ENCODE measurements around the gene TRIM65.

The TRIM65 gene

GRCh38 chr17:75896415-75897159 is at the start of gene TRIM65:
Gene TRIM65, minus strand, starts transcription at chr17:75896951. Its CDS starts 14 bp downstream, at chr17:75896937.
- Histone ChIP-seq H3K4me3 (ENCODE audit: low read depth in 1 of 2, low read length in 2 of 2) (peak within 1 kb of the TSS; percentile 67 to 76), H3K27ac (ENCODE audit: low read length) (peak within 1 kb of the TSS; percentile 71), H3K4me1 (ENCODE audit: control insufficient read depth in 1 of 2, insufficient read depth in 2 of 2, low read length in 2 of 2) (peaks cover 14 to 34% of the 10 kb centered on the region in 2 donors), H3K27me3 (ENCODE audit: low read depth, low read length) (no peaks in the 10 kb centered on the region), H3K36me3 (ENCODE audit: control insufficient read depth in 1 of 2, insufficient read depth in 2 of 2, low read length in 2 of 2) (peaks cover 14 to 47% of the 10 kb centered on the region in 2 donors), H3K9me3 (ENCODE audit: control insufficient read depth in 1 of 2, low read length in 2 of 2) (no peaks in the 10 kb centered on the region)

- Histone ChIP-seq H3K9me3 (ENCODE audit: control insufficient read depth in 1 of 2, low read length in 2 of 2) (no peaks in the 10 kb centered on the region), H3K27ac (ENCODE audit: low read length) (no peak overlapping the region), H3K4me1 (ENCODE audit: control insufficient read depth in 1 of 2, insufficient read depth in 2 of 2, low read length in 2 of 2) (peaks cover 3 to 5% of the 10 kb centered on the region in 2 donors), H3K27me3 (ENCODE audit: low read depth, low read length) (no peaks in the 10 kb centered on the region), H3K4me3 (ENCODE audit: low read depth in 1 of 2, low read length in 2 of 2) (no peak overlapping the region), H3K36me3 (ENCODE audit: control insufficient read depth in 1 of 2, insufficient read depth in 2 of 2, low read length in 2 of 2) (peaks cover 27 to 49% of the 10 kb centered on the region in 2 donors)
These were observed 48.5 kb upstream of the TRIM65 start for GRCh38 chr17:75945211-75945610.

- Histone ChIP-seq H3K4me1 (ENCODE audit: control insufficient read depth in 1 of 2, insufficient read depth in 2 of 2, low read length in 2 of 2) (peaks cover 5% of the 10 kb centered on the region in 2 donors), H3K9me3 (ENCODE audit: control insufficient read depth in 1 of 2, low read length in 2 of 2) (no peaks in the 10 kb centered on the region), H3K27me3 (ENCODE audit: low read depth, low read length) (no peaks in the 10 kb centered on the region), H3K36me3 (ENCODE audit: control insufficient read depth in 1 of 2, insufficient read depth in 2 of 2, low read length in 2 of 2) (peaks cover 20 to 33% of the 10 kb centered on the region in 2 donors), H3K4me3 (ENCODE audit: low read depth in 1 of 2, low read length in 2 of 2) (no peak overlapping the region), H3K27ac (ENCODE audit: low read length) (no peak overlapping the region)
These were observed 46.7 kb upstream of the TRIM65 start for GRCh38 chr17:75943491-75943890.

GRCh38 chr17:75942473-75942872 is 45.7 kb upstream of the TRIM65 start:
- Histone ChIP-seq H3K27ac (ENCODE audit: low read length) (no peak overlapping the region), H3K27me3 (ENCODE audit: low read depth, low read length) (no peaks in the 10 kb centered on the region), H3K4me3 (ENCODE audit: low read depth in 1 of 2, low read length in 2 of 2) (no peak overlapping the region), H3K4me1 (ENCODE audit: control insufficient read depth in 1 of 2, insufficient read depth in 2 of 2, low read length in 2 of 2) (peaks cover 5% of the 10 kb centered on the region in 2 donors), H3K9me3 (ENCODE audit: control insufficient read depth in 1 of 2, low read length in 2 of 2) (no peaks in the 10 kb centered on the region), H3K36me3 (ENCODE audit: control insufficient read depth in 1 of 2, insufficient read depth in 2 of 2, low read length in 2 of 2) (peaks cover 16 to 24% of the 10 kb centered on the region in 2 donors)

- peaks cover 5% of the 10 kb centered on the region in 2 donors for H3K4me1 ChIP-seq (ENCODE audit: control insufficient read depth in 1 of 2, insufficient read depth in 2 of 2, low read length in 2 of 2)
- H3K27me3 ChIP-seq (ENCODE audit: low read depth, low read length): no peaks in the 10 kb centered on the region
- peak overlapping the region; percentile 77 to 85 for H3K4me3 ChIP-seq (ENCODE audit: low read depth in 1 of 2, low read length in 2 of 2)
- H3K27ac ChIP-seq (ENCODE audit: low read length): no peak overlapping the region
- H3K9me3 ChIP-seq (ENCODE audit: control insufficient read depth in 1 of 2, low read length in 2 of 2): no peaks in the 10 kb centered on the region
- H3K36me3 ChIP-seq (ENCODE audit: control insufficient read depth in 1 of 2, insufficient read depth in 2 of 2, low read length in 2 of 2): peaks cover 13 to 17% of the 10 kb centered on the region in 2 donors
These were observed 44.7 kb upstream of the TRIM65 start for GRCh38 chr17:75941442-75941819.

- Histone ChIP-seq H3K27me3 (ENCODE audit: low read depth, low read length) (no peaks in the 10 kb centered on the region), H3K36me3 (ENCODE audit: control insufficient read depth in 1 of 2, insufficient read depth in 2 of 2, low read length in 2 of 2) (peaks cover 8 to 11% of the 10 kb centered on the region in 2 donors), H3K27ac (ENCODE audit: low read length) (peak within 1 kb of the TSS; percentile 69), H3K4me1 (ENCODE audit: control insufficient read depth in 1 of 2, insufficient read depth in 2 of 2, low read length in 2 of 2) (peaks cover 5% of the 10 kb centered on the region in 2 donors), H3K4me3 (ENCODE audit: low read depth in 1 of 2, low read length in 2 of 2) (peak within 1 kb of the TSS; percentile 77 to 85), H3K9me3 (ENCODE audit: control insufficient read depth in 1 of 2, low read length in 2 of 2) (no peaks in the 10 kb centered on the region)
These were observed 44.1 kb upstream of the TRIM65 start, which contains the start of gene FBF1 for GRCh38 chr17:75940727-75941441. Gene FBF1, minus strand, starts transcription at chr17:75941042. Its CDS starts 2,893 bp downstream, at chr17:75938149.

- Histone ChIP-seq H3K27ac (ENCODE audit: low read length) (no peak overlapping the region), H3K27me3 (ENCODE audit: low read depth, low read length) (no peaks in the 10 kb centered on the region), H3K4me3 (ENCODE audit: low read depth in 1 of 2, low read length in 2 of 2) (no peak overlapping the region), H3K36me3 (ENCODE audit: control insufficient read depth in 1 of 2, insufficient read depth in 2 of 2, low read length in 2 of 2) (no peaks in the 10 kb centered on the region), H3K9me3 (ENCODE audit: control insufficient read depth in 1 of 2, low read length in 2 of 2) (no peaks in the 10 kb centered on the region), H3K4me1 (ENCODE audit: control insufficient read depth in 1 of 2, insufficient read depth in 2 of 2, low read length in 2 of 2) (peaks cover 5% of the 10 kb centered on the region in 2 donors)
These were observed 40.9 kb upstream of the TRIM65 start for GRCh38 chr17:75937652-75938051.

GRCh38 chr17:75933808-75934207 is 37.1 kb upstream of the TRIM65 start:
- H3K27me3 ChIP-seq (ENCODE audit: low read depth, low read length): no peaks in the 10 kb centered on the region
- H3K4me3 ChIP-seq (ENCODE audit: low read depth in 1 of 2, low read length in 2 of 2): no peak overlapping the region
- H3K4me1 ChIP-seq (ENCODE audit: control insufficient read depth in 1 of 2, insufficient read depth in 2 of 2, low read length in 2 of 2): no peaks in the 10 kb centered on the region
- H3K27ac ChIP-seq (ENCODE audit: low read length): no peak overlapping the region
- H3K9me3 ChIP-seq (ENCODE audit: control insufficient read depth in 1 of 2, low read length in 2 of 2): no peaks in the 10 kb centered on the region
- H3K36me3 ChIP-seq (ENCODE audit: control insufficient read depth in 1 of 2, insufficient read depth in 2 of 2, low read length in 2 of 2): peaks cover 0 to 6% of the 10 kb centered on the region in 2 donors

GRCh38 chr17:75932852-75933251 is 36.1 kb upstream of the TRIM65 start:
- Histone ChIP-seq H3K4me3 (ENCODE audit: low read depth in 1 of 2, low read length in 2 of 2) (no peak overlapping the region), H3K27ac (ENCODE audit: low read length) (no peak overlapping the region), H3K9me3 (ENCODE audit: control insufficient read depth in 1 of 2, low read length in 2 of 2) (no peaks in the 10 kb centered on the region), H3K4me1 (ENCODE audit: control insufficient read depth in 1 of 2, insufficient read depth in 2 of 2, low read length in 2 of 2) (no peaks in the 10 kb centered on the region), H3K27me3 (ENCODE audit: low read depth, low read length) (no peaks in the 10 kb centered on the region), H3K36me3 (ENCODE audit: control insufficient read depth in 1 of 2, insufficient read depth in 2 of 2, low read length in 2 of 2) (peaks cover 0 to 6% of the 10 kb centered on the region in 2 donors)

- H3K4me1 ChIP-seq (ENCODE audit: control insufficient read depth in 1 of 2, insufficient read depth in 2 of 2, low read length in 2 of 2): no peaks in the 10 kb centered on the region
These were observed 34.3 kb upstream of the TRIM65 start for GRCh38 chr17:75931062-75931461.

GRCh38 chr17:75927286-75927922 is 30.7 kb upstream of the TRIM65 start:
- Histone ChIP-seq H3K4me3 (ENCODE audit: low read depth in 1 of 2, low read length in 2 of 2) (no peak overlapping the region), H3K36me3 (ENCODE audit: control insufficient read depth in 1 of 2, insufficient read depth in 2 of 2, low read length in 2 of 2) (peaks cover 0 to 29% of the 10 kb centered on the region in 2 donors), H3K9me3 (ENCODE audit: control insufficient read depth in 1 of 2, low read length in 2 of 2) (no peaks in the 10 kb centered on the region), H3K27me3 (ENCODE audit: low read depth, low read length) (no peaks in the 10 kb centered on the region), H3K27ac (ENCODE audit: low read length) (no peak overlapping the region), H3K4me1 (ENCODE audit: control insufficient read depth in 1 of 2, insufficient read depth in 2 of 2, low read length in 2 of 2) (no peaks in the 10 kb centered on the region)

More at GRCh38 chr17:75931062-75931461, 34.3 kb upstream of the TRIM65 start:
- Histone ChIP-seq H3K27me3 (ENCODE audit: low read depth, low read length) (no peaks in the 10 kb centered on the region), H3K4me3 (ENCODE audit: low read depth in 1 of 2, low read length in 2 of 2) (no peak overlapping the region), H3K9me3 (ENCODE audit: control insufficient read depth in 1 of 2, low read length in 2 of 2) (no peaks in the 10 kb centered on the region), H3K27ac (ENCODE audit: low read length) (no peak overlapping the region), H3K36me3 (ENCODE audit: control insufficient read depth in 1 of 2, insufficient read depth in 2 of 2, low read length in 2 of 2) (peaks cover 0 to 9% of the 10 kb centered on the region in 2 donors)

All from muscle layer of duodenum (tissue), 2 donors.